IPS-15b (cell line): ENCODE results near the gene UMODL1.

Source experiments
- H3K27me3 ChIP-seq: one replicate; pipeline ENCODE4 v1.6.1; 2013; ENCODE audit warnings: low read length; ENCODE audit not compliant: control insufficient read depth, insufficient read depth
- H3K36me3 ChIP-seq: one replicate; pipeline ENCODE4 v1.6.1; 2013; ENCODE audit warnings: low read length; ENCODE audit not compliant: control insufficient read depth, insufficient read depth
- H3K4me1 ChIP-seq: one replicate; pipeline ENCODE4 v1.6.1; 2013; ENCODE audit warnings: mild to moderate bottlenecking, low read length; ENCODE audit not compliant: control insufficient read depth, insufficient read depth
- H3K4me3 ChIP-seq: one replicate; pipeline ENCODE4 v1.5.1; 2013; ENCODE audit warnings: low read depth, low read length
- H3K9ac ChIP-seq: one replicate; pipeline ENCODE4 v1.6.1; 2013; ENCODE audit warnings: low read depth, mild to moderate bottlenecking, low read length
- H3K9me3 ChIP-seq: one replicate; pipeline ENCODE4 v1.6.1; 2013; ENCODE audit warnings: mild to moderate bottlenecking, low read length; ENCODE audit not compliant: control insufficient read depth, insufficient read depth

UMODL1 gene

DNA sequence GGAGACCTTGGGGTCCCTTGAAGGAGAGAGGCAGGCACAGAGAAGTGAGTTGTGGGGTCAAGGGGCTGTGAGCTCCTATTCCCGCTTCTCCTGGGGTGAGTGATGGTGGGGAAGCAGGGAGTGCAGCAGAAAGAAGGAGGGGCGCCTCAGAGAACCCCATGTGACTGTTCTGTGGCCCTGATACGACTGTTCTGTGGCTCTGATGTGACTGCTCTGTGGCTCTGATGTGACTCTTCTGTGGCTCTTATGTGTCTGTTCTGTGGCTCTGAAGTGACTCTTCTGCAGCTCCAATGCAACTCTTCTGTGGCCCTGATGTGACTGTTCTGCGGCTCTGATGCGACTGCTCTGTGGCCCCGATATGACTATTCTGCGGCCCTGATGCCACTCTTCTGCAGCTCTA is 29.9 kb upstream of the UMODL1 start:
- no peak overlapping the region for H3K9ac ChIP-seq
- H3K4me1 ChIP-seq: no peaks in the 10 kb centered on the region
- H3K36me3 ChIP-seq: no peaks in the 10 kb centered on the region
- no peak overlapping the region for H3K4me3 ChIP-seq
- no peaks in the 10 kb centered on the region for H3K27me3 ChIP-seq
- no peaks in the 10 kb centered on the region for H3K9me3 ChIP-seq

DNA sequence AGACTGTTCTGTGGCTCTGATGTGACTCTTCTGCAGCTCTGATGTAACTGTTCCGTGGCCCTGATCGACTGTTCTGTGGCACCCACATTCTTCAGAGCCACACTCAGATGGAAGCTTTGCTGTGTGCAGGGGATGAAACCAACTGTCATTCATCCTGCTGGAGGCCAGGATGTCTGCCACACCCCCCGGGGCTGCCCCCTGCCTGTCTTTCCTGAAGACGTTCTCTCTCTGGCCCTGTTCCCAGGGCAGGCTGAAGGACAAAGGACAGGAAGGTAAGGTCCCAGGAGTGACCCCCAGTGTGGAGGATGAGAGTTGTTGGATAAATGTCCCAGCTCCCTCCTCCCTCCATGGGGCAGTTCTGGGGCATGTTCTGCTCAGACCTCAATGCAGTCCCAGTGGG is 29.4 kb upstream of the UMODL1 start:
- Histone ChIP-seq H3K9me3 (no peaks in the 10 kb centered on the region), H3K4me1 (no peaks in the 10 kb centered on the region), H3K9ac (no peak overlapping the region), H3K36me3 (no peaks in the 10 kb centered on the region), H3K4me3 (no peak overlapping the region), H3K27me3 (no peaks in the 10 kb centered on the region)

DNA sequence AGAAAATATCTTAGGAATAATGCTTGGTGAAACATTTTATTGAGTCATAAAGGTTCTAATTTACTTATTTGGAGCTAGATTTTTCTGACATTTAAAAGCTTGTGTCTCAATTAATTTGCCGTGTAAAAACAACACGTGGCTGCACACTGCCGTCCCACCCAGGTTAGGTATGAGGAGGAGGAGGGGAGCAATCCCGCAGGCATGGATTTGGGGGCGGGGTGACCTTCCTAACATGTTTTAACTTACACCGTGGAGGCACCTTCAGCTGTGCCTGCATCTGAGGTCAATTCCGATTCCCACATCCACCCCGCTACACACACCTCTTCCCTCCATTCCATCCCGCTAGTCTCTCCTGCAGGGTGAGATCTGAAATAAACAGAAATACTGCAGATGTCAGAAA is 28.5 kb upstream of the UMODL1 start:
- Histone ChIP-seq H3K36me3 (no peaks in the 10 kb centered on the region), H3K9me3 (no peaks in the 10 kb centered on the region), H3K4me3 (no peak overlapping the region), H3K27me3 (no peaks in the 10 kb centered on the region), H3K9ac (no peak overlapping the region), H3K4me1 (no peaks in the 10 kb centered on the region)

DNA sequence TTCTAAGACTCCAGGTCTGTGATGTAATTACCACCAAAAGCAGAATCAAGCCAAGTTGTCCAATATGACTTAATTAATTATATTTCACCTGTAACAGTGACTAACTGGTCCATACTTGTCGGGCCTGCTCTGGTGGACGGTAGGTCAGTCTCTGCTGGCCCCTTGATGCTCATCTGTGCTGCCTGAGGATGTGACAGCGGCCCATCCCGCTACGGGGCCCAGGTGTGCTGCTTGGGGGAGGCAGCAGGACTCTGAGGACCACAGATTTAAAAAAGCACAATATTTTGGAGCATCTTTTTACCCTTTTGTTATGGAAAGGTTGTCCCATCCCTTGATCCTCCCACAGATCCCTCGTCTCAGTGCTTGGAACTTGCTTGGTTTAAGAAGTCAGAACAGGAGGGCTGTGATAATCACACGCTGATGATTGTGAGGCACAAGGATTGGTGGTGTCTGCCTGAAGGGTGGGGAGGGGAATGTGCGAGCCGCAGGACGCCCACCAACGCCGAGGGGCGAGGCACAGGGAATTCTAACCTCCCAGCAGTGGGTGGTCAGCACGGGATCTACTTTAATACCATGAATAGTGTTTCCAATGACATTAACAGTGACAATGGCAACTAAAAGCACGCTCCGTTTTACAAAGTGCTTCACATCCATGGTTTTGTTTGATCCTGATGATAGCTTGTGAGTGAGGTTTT is 27.8 kb upstream of the UMODL1 start:
- no peak overlapping the region for H3K9ac ChIP-seq
- no peaks in the 10 kb centered on the region for H3K4me1 ChIP-seq
- H3K4me3 ChIP-seq: no peak overlapping the region
- no peaks in the 10 kb centered on the region for H3K27me3 ChIP-seq
- H3K36me3 ChIP-seq: no peaks in the 10 kb centered on the region
- H3K9me3 ChIP-seq: no peaks in the 10 kb centered on the region

DNA sequence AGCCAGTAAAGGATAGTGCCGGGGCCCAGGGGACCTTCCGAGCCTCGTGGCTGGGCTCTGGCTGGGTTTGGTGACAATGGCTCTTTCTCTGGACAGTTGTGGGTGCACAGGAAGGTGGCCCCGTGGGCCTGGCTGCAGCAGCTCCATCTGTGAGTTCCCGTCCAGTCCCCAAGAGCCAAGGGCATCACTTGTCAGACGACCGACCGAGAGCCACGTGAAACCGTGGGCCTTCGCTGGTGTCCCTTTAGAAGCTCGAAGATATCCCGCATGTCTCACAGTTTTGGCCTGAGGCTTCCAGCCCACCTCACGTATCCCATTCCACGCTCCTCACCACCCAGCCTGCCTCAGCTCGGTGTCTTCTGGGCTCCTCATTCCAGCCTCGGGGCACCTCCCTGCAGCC is 27.2 kb upstream of the UMODL1 start:
- Histone ChIP-seq H3K27me3 (no peaks in the 10 kb centered on the region), H3K9me3 (no peaks in the 10 kb centered on the region), H3K9ac (no peak overlapping the region), H3K36me3 (no peaks in the 10 kb centered on the region), H3K4me3 (no peak overlapping the region), H3K4me1 (no peaks in the 10 kb centered on the region)

DNA sequence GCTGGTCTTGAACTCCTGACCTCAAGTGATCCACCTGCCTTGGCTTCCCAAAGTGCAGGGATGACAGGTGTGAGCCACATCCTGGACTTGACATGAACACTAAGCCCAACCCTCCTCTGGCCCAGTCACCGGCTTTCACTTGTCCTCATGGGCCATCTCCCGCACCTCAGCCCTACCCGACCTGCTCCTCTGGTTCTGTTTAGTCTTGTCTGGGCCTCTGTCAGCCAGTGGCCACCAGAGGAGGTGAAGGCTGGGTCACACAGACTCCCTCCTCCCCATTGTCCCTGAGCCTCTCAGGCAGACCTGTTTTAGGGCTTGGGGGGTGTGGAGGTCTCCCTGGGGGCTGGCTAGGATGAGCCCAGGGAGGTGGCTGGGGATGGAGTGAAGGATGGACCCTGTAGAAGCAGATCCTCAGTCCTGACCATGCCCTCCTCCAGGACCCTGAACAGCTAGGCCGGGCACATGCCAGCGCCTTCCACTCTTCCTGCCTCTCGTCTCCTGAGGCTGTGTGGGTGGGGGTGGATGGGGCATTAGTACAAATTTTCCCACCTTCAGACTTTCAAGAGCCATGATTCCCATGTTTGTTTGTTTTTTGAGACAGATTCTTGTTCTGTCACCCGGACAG is 26.1 kb upstream of the UMODL1 start:
- Histone ChIP-seq H3K4me3 (no peak overlapping the region), H3K36me3 (no peaks in the 10 kb centered on the region), H3K27me3 (no peaks in the 10 kb centered on the region), H3K9ac (no peak overlapping the region), H3K9me3 (no peaks in the 10 kb centered on the region), H3K4me1 (no peaks in the 10 kb centered on the region)

DNA sequence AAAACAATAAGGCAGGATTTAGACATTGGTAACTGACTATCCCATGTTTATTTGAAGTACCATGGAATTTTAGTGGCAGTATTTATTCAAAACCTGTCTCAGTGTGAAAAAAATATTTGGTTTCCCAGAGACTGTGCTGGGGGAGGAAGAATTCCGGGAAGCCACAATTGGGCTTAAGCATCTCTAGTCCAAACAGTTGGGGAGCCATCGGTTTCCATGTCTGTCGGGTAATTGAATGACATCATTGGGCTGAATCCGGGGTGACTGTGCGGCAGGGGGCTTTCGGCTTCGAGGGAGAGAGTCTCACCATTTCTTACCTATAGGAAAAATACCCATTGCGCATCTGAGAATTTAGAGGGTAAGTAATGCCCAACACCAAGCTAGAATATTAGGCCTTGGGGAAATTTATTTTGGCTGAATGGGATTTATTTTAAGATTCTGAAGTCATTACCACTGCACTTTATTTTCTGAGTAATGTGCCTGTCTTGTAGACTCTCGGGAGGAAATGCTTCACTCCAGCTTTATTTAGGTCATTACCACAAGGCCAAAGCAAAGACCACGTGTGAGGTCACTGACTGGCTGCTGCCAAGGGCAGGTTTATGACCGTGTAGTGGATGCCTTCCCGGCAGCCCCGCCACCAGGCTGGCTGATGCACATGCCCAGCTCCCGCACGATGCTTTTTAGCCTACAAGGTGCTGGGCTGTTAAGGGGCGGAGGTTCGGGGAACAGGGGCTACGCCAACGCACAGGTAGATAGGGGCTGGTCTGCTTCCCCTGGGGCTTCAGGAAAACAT is 23.1 kb upstream of the UMODL1 start:
- no peaks in the 10 kb centered on the region for H3K4me1 ChIP-seq
- H3K36me3 ChIP-seq: no peaks in the 10 kb centered on the region
- no peaks in the 10 kb centered on the region for H3K27me3 ChIP-seq
- no peaks in the 10 kb centered on the region for H3K9me3 ChIP-seq
- H3K4me3 ChIP-seq: no peak overlapping the region
- no peak overlapping the region for H3K9ac ChIP-seq

DNA sequence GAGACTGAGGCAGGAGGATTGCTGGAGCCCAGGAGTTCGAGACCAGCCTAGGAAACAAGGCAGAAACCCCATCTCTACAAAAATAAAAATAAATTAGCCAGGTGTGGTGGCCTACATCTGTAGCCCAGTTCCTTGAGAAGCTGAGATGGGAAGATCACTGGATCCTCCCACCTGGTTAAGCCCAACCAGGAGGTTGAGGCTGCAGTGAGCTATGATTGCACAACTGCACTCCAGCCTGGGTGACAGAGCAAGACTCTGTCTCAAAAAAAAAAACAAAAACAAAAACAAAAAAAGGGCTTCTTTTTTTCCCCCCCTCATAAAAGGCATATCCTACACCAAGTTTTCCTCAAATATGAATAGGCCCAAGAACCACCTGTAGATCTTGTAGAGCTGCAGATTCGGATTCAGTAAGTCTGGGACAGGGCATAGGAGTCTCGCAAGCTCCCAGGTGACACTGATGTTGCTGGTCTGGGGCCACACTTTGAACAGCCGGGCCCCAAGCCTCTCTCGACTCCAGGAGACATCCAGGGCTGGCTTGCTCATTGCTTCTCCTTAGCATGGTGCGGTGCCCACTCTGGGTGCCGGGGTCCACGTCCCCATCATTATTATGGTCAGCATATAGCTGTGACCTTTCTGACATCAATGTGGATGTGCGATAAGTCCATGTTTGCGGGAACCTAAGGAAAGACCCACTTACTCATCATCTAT is 22.1 kb upstream of the UMODL1 start:
- H3K9me3 ChIP-seq: no peaks in the 10 kb centered on the region
- no peaks in the 10 kb centered on the region for H3K36me3 ChIP-seq
- no peak overlapping the region for H3K9ac ChIP-seq
- no peaks in the 10 kb centered on the region for H3K4me1 ChIP-seq
- H3K27me3 ChIP-seq: no peaks in the 10 kb centered on the region
- no peak overlapping the region for H3K4me3 ChIP-seq

DNA sequence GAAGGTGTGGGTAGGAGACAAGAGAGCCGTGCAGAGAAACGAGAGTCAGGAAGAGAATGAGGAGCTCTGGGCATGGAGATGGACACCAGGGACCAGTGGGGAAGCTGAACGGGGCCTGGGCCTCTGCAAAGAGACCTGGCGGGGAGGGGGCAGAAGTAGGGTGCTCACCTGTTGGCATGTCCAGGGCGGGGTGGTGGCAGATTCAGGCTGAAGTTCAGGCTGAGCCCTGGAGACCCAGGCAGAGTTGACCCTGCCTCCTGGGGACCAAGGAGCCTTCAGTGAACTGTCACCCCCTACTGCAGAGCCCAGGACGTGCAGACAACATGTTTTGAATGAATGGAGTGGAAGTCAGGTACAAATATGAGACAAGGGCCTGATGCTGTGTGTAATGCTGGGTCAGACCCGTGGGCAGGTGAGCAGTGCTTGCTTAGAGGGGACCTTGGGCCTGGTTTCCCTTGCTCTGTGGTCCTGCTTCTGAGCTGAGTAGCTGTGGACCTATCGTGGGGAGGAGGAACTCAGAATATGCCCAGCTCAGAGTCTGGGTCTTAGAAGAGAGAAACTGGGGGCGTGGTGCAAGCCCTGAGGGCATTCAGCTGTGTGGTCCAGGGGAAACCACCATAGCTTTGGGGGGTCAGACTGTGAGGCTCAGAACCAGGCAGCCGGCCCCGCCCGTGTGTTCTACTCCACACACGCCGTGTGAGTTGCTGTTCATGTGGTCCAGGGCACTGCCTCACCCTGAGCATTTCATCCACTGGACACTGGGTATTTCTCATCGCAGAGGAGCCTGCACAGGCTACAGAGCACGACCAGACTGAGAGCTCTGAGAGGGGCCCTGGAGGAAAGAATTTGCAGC is 21.3 kb upstream of the UMODL1 start:
- Histone ChIP-seq H3K4me1 (no peaks in the 10 kb centered on the region), H3K27me3 (no peaks in the 10 kb centered on the region), H3K4me3 (no peak overlapping the region), H3K36me3 (no peaks in the 10 kb centered on the region), H3K9ac (no peak overlapping the region), H3K9me3 (no peaks in the 10 kb centered on the region)

DNA sequence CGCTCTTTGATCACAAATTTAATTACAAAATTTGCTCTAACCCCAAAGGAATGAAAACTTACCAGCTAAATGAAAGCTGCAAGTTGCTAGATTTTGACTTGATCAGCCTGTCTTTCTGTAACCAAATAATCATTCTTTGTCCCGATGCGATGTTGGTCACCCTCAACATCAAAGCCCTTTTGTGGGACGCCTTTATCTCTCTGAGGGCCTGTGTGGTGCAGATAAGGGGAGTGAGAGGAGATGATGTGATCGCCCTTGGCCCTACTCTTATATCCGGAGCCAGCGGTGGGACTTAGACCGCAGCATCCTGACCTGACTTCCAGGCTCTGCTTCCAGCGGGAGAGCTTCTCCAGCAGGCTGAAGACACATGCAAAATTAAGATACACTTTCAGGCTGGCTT is 19.3 kb upstream of the UMODL1 start:
- H3K9me3 ChIP-seq: no peaks in the 10 kb centered on the region
- H3K4me3 ChIP-seq: no peak overlapping the region
- H3K36me3 ChIP-seq: no peaks in the 10 kb centered on the region
- peaks cover 6% of the 10 kb centered on the region for H3K4me1 ChIP-seq
- no peak overlapping the region for H3K9ac ChIP-seq
- H3K27me3 ChIP-seq: no peaks in the 10 kb centered on the region

DNA sequence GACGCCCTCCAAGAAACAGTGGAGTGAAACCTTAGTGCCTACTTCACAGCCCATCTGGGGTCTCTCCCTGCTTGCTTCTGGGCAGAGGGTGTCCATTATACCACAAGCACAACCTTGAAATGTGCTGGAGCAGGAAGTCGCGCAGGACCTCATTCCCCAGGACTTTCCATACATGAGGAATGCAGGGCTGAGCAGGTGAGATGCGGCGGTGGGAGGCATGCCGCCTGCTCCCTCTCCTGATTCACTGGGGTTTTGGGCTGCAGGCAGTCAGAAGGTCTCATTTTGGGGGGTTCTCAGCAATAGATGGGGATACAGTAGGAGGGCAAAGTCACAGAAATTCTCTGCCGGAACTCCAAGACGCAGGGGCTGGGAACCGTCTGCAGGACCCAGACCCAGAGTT is 15.7 kb upstream of the UMODL1 start:
- H3K27me3 ChIP-seq: no peaks in the 10 kb centered on the region
- peaks cover 13% of the 10 kb centered on the region for H3K4me1 ChIP-seq
- H3K9ac ChIP-seq: no peak overlapping the region
- H3K36me3 ChIP-seq: no peaks in the 10 kb centered on the region
- H3K4me3 ChIP-seq: no peak overlapping the region
- no peaks in the 10 kb centered on the region for H3K9me3 ChIP-seq
